Suprapubic skin (tissue), 4 donors: ENCODE measurements around the gene ARVCF. TPM values are rescaled to one million over a fixed set of nuclear protein-coding genes. Genes with fewer than 3 reads are reported as not detected.
A peak's percentile ranks its signal among the peaks of the same experiment; 100 is the strongest.

Source experiments
- DNase-seq, 2 donors: peaks; one replicate each; pipeline ENCODE4 v3.0.0-alpha.2; 2019; ENCODE audit warnings: low spot score in 2 of 2
- H3K27ac ChIP-seq: fragments of 200-600 bp; sonication (generic); one replicate; pipeline ENCODE4 v1.5.1; 2019
- H3K27me3 ChIP-seq: fragments of 200-600 bp; sonication (generic); one replicate; pipeline ENCODE4 v1.5.1; 2019
- H3K36me3 ChIP-seq: fragments of 200-600 bp; sonication (generic); one replicate; pipeline ENCODE4 v1.5.1; 2019
- H3K4me1 ChIP-seq: fragments of 200-600 bp; sonication (generic); one replicate; pipeline ENCODE4 v1.5.1; 2019
- H3K4me3 ChIP-seq: fragments of 200-600 bp; sonication (generic); one replicate; pipeline ENCODE4 v1.5.1; 2019; ENCODE audit warnings: mild to moderate bottlenecking
- H3K9me3 ChIP-seq: fragments of 200-600 bp; sonication (generic); one replicate; pipeline ENCODE4 v1.5.1; 2019
- EP300 ChIP-seq: sonication (generic); formaldehyde crosslinking; IDR thresholded peaks from one replicate; pipeline ENCODE4 v1.6.1; 2017; ENCODE audit warnings: antibody characterized with exemption
- POLR2A ChIP-seq, 2 donors: fragments of 450-650 bp; IDR thresholded peaks; one replicate each; pipeline ENCODE4 v1.6.1; 2017; ENCODE audit warnings: antibody characterized with exemption in 2 of 2, mild to moderate bottlenecking in 2 of 2, moderate library complexity in 2 of 2
- POLR2AphosphoS5 ChIP-seq, 3 donors: sonication (generic); formaldehyde crosslinking; IDR thresholded peaks; one replicate each; pipeline ENCODE4 v1.6.1; 2017; ENCODE audit warnings: antibody characterized with exemption in 3 of 3
- WGBS: methylation state at CpG from one replicate; pipeline ENCODE4 v1.1.5; 2018; 5-methylcytosine and 5-hydroxymethylcytosine counted together
- total RNA-seq, 4 donors: library from RNA; depleted of rRNA; stranded (reverse); fragments of >200 nt; gene quantifications; one replicate each; pipeline ENCODE4 v1.1.0, GENCODE V29; 2016
- TF ChIP-seq, protein P1 (sequence below), 2 donors: fragments of 200-600 bp in 1 of 2; fragments of 450-650 bp in 1 of 2; sonication (generic) in 1 of 2; IDR thresholded peaks; one replicate each; pipeline ENCODE4 v1.5.1; 2016 to 2019; ENCODE audit warnings: antibody characterized with exemption in 2 of 2, mild to moderate bottlenecking in 1 of 2, moderate library complexity in 1 of 2

ARVCF gene
- total RNA-seq, 4 donors from 2014 or later: 22.9 to 38.4 (median 26.0) TPM

- TF ChIP-seq, protein P1, sequence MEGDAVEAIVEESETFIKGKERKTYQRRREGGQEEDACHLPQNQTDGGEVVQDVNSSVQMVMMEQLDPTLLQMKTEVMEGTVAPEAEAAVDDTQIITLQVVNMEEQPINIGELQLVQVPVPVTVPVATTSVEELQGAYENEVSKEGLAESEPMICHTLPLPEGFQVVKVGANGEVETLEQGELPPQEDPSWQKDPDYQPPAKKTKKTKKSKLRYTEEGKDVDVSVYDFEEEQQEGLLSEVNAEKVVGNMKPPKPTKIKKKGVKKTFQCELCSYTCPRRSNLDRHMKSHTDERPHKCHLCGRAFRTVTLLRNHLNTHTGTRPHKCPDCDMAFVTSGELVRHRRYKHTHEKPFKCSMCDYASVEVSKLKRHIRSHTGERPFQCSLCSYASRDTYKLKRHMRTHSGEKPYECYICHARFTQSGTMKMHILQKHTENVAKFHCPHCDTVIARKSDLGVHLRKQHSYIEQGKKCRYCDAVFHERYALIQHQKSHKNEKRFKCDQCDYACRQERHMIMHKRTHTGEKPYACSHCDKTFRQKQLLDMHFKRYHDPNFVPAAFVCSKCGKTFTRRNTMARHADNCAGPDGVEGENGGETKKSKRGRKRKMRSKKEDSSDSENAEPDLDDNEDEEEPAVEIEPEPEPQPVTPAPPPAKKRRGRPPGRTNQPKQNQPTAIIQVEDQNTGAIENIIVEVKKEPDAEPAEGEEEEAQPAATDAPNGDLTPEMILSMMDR (IDR thresholded peaks at IDR 0.05): no peak
- no peak for TF ChIP-seq EP300
- TF ChIP-seq POLR2AphosphoS5 (IDR thresholded peaks at IDR 0.05): no peak
- no peak for TF ChIP-seq POLR2A (IDR thresholded peaks at IDR 0.05)
- H3K36me3 ChIP-seq: peaks cover 25% of the 10 kb centered on the region
- no peaks in the 10 kb centered on the region for H3K9me3 ChIP-seq
- H3K4me3 ChIP-seq: no peak overlapping the region
- no peaks in the 10 kb centered on the region for H3K27me3 ChIP-seq
- H3K4me1 ChIP-seq: peaks cover 49% of the 10 kb centered on the region
- peak overlapping the region; percentile 93 for H3K27ac ChIP-seq
- DNase-seq: no peak
- 75% methylated on average over 8 of the region's 8 CpGs for WGBS
These were observed 54.8 kb downstream of the ARVCF start for GRCh38 chr22:19961868-19962245.

- TF ChIP-seq EP300: no peak
- TF ChIP-seq, protein P1 (IDR thresholded peaks at IDR 0.05): no peak
- no peak for TF ChIP-seq POLR2A (IDR thresholded peaks at IDR 0.05)
- TF ChIP-seq POLR2AphosphoS5 (IDR thresholded peaks at IDR 0.05): no peak
- WGBS: 84% methylated on average over 7 of the region's 9 CpGs
- peaks cover 49% of the 10 kb centered on the region for H3K4me1 ChIP-seq
- H3K4me3 ChIP-seq: no peak overlapping the region
- peaks cover 20% of the 10 kb centered on the region for H3K36me3 ChIP-seq
- no peaks in the 10 kb centered on the region for H3K27me3 ChIP-seq
- no peak for DNase-seq
- no peak overlapping the region for H3K27ac ChIP-seq
- no peaks in the 10 kb centered on the region for H3K9me3 ChIP-seq
These were observed 55.4 kb downstream of the ARVCF start for GRCh38 chr22:19961201-19961580.

- Histone ChIP-seq H3K4me1 (peaks cover 55% of the 10 kb centered on the region), H3K27ac (no peak overlapping the region), H3K27me3 (no peaks in the 10 kb centered on the region), H3K4me3 (no peak overlapping the region), H3K36me3 (peaks cover 16% of the 10 kb centered on the region), H3K9me3 (no peaks in the 10 kb centered on the region)
- TF ChIP-seq POLR2A (IDR thresholded peaks at IDR 0.05) (no peak), EP300 (no peak), POLR2AphosphoS5 (IDR thresholded peaks at IDR 0.05) (no peak)
- TF ChIP-seq, protein P1 (IDR thresholded peaks at IDR 0.05): no peak
- DNase-seq: no peak
- 80% methylated on average over 7 of the region's 12 CpGs for WGBS
These were observed 56.0 kb downstream of the ARVCF start for GRCh38 chr22:19960491-19961200.

DNA sequence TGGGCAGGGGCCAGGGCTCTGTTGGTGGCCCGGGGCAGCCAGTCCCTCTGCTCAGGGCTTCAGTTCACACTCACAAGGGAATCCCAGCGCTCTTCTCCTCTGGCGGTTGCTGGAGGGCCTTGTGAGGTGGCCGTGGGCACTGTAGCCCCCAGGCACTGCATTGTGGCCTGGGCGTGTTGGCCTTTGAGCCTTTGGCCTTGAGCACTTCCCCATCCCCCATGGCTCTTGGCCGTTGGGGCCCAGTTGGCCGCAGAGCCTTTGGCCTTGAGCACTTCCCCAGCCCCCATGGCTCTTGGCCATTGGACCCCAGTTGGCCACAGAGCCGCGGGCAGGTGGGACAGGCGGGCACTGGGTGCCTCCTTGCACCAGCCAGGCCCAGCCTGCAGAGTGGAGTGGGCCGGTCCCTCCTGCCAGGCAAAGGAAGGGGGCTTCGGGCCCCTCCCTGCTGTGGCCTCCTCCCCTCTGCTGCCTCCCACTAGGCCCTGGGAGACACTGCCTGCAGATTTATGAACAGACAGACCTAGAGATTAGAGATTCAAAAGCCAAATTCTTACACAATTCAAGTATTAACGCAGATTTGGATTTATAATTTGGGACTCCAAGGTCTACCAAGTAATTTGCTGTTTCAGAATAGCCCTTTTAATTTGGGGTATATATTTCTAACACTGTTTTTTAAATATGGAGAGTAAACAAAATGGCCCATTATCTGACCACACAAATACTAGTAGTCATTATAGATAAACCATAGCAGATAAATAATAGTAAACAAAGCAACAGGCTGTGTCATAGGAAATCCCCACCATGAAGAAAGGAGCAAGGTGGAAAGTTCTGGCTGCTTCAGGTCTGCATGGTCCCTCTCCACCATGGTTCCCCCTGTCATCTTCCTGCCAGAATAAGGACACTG lies 56.8 kb downstream of the ARVCF start:
- Histone ChIP-seq H3K27me3 (no peaks in the 10 kb centered on the region), H3K4me1 (peaks cover 62% of the 10 kb centered on the region), H3K9me3 (no peaks in the 10 kb centered on the region), H3K36me3 (peaks cover 8% of the 10 kb centered on the region), H3K4me3 (peak overlapping the region; percentile 41), H3K27ac (peak overlapping the region; percentile 59)
- DNase-seq: no peak
- TF ChIP-seq POLR2A (IDR thresholded peaks at IDR 0.05): no peak
- no peak for TF ChIP-seq POLR2AphosphoS5 (IDR thresholded peaks at IDR 0.05)
- TF ChIP-seq, protein P1 (IDR thresholded peaks at IDR 0.05): no peak
- TF ChIP-seq EP300: no peak
- 28% methylated on average over 11 of the region's 13 CpGs for WGBS

DNA sequence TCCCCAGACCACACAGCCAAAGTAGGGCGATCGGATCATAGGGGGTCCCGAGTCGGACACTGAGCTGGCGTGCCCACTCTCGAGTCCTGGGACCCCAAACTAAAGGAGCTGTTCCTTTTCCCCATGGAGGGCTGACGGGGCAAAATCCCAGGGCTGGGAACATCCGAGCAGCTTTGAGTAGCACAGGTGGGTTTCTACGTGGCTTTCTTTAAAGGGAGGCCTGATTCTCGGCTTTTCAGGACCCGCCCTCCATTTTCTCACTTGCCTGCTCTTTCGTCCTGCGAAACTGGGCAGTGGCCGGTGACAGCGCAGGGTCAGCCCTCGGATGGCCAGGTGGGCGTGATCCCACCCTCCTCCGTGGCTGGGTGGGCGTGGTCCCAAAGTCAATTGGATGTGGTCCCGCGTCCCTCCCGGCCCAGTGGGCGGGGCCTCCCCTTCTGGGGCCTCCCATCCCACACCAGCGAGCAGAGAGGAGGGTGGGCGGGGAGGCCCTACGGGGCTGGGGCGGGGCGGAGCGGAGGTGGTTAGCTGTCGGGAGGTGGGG lies 57.5 kb downstream of the ARVCF start:
- peak overlapping the region; percentile 41 for H3K4me3 ChIP-seq
- peak overlapping the region; percentile 59 for H3K27ac ChIP-seq
- peak; percentile 87 to 90 for DNase-seq
- TF ChIP-seq POLR2AphosphoS5 (IDR thresholded peaks at IDR 0.05): no peak
- TF ChIP-seq POLR2A (IDR thresholded peaks at IDR 0.05): no peak
- TF ChIP-seq EP300: no peak
- TF ChIP-seq, protein P1 (IDR thresholded peaks at IDR 0.05): no peak
- 38% methylated on average over 30 of the region's 30 CpGs for WGBS
- no peaks in the 10 kb centered on the region for H3K9me3 ChIP-seq
- peaks cover 60% of the 10 kb centered on the region for H3K4me1 ChIP-seq
- no peaks in the 10 kb centered on the region for H3K27me3 ChIP-seq
- peaks cover under 1% of the 10 kb centered on the region for H3K36me3 ChIP-seq
